A549 (cell line): Measurements from ENCODE around the gene NOS1AP.

Experiments
- CTCF ChIP-seq: fragments of >200 bp; sonication (Bioruptor Twin); formaldehyde crosslinking; IDR thresholded peaks from 3 replicates; pipeline ENCODE4 v1.5.1; 2016
- ELK1 ChIP-seq: fragments of 150-350 bp; IDR thresholded peaks from 2 replicates; pipeline ENCODE4 v1.6.1; 2014; ENCODE audit warnings: low read depth, mild to moderate bottlenecking, low read length
- NR3C1 ChIP-seq: fragments of >200 bp; sonication (Bioruptor Twin); formaldehyde crosslinking; IDR thresholded peaks from 3 replicates; pipeline ENCODE4 v1.6.1; 2017
- POLR2A ChIP-seq: IDR thresholded peaks from 2 replicates; pipeline ENCODE4 v1.6.1; 2012; ENCODE audit warnings: mild to moderate bottlenecking, low read length
- REST ChIP-seq: fragments of 200-600 bp; sonication (generic); IDR thresholded peaks from 2 replicates; pipeline ENCODE4 v1.6.1; 2016; ENCODE audit warnings: antibody characterized with exemption, mild to moderate bottlenecking, moderate library complexity

- TF ChIP-seq POLR2A: no peak
- no peak for TF ChIP-seq REST
- TF ChIP-seq CTCF: no peak
- TF ChIP-seq ELK1: no peak
- no peak for TF ChIP-seq NR3C1
Measured at GRCh38 chr1:162367073-162367472, 297.6 kb downstream of the NOS1AP start.
